Neural crest cell (in vitro differentiated cells): ENCODE results near the gene TMEM269. TPM values are rescaled to one million over a fixed set of nuclear protein-coding genes. Genes with fewer than 3 reads are reported as not detected.

Experiments used
- DNase-seq: peaks from one replicate; pipeline ENCODE4 v3.0.0; 2021; ENCODE audit warnings: low read depth, mixed read lengths, low spot score
- H3K27ac Mint-ChIP-seq: one replicate; pipeline ENCODE4 v1.8.0; 2021; ENCODE audit warnings: mild to moderate bottlenecking, mixed read lengths; ENCODE audit not compliant: unreplicated experiment
- H3K27me3 Mint-ChIP-seq: 2 replicates; pipeline ENCODE4 v1.8.0; 2021; ENCODE audit warnings: low read depth, mild to moderate bottlenecking, mixed read lengths
- H3K36me3 Mint-ChIP-seq: 2 replicates; pipeline ENCODE4 v1.8.0; 2021; ENCODE audit warnings: low read depth, mild to moderate bottlenecking, mixed read lengths
- H3K4me1 Mint-ChIP-seq: 2 replicates; pipeline ENCODE4 v1.8.0; 2021; ENCODE audit warnings: mixed read lengths
- H3K4me3 Mint-ChIP-seq: one replicate; pipeline ENCODE4 v1.8.0; 2021; ENCODE audit warnings: mild to moderate bottlenecking, mixed read lengths
- H3K9me3 Mint-ChIP-seq: 2 replicates; pipeline ENCODE4 v1.8.0; 2021; ENCODE audit warnings: mixed read lengths
- total RNA-seq: library from RNA; stranded (reverse); gene quantifications from 2 replicates; pipeline ENCODE4 v1.2.1, GENCODE V29; 2021
- TF ChIP-seq, protein P1 (sequence below): fragments of 200-600 bp; sonication (generic); conservative IDR thresholded peaks from 2 replicates; pipeline ENCODE4 v1.5.0; 2021; ENCODE audit warnings: antibody characterized with exemption, mild to moderate bottlenecking

Gene TMEM269
- total RNA-seq, 1 donor from 2014 or later = 0.70 TPM

DNA sequence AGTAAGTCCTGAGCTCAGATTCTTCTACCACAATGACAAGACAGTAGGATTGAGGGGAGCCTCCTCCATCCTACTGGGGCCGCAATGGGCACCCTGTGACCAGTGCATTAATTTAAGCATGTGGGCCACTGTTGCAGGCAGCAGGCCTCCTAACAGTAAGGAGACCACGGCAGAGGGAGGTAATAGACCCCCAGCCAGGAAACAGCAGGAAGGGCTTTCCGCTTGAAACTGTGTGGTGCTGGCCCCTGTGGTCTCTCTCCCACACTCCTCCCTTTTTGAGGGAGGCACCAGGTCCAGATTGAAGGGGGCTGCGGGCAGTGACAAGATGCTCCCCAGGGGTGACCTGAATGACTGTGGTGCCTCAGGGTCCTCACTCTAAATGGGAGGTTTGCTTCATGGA, 43.1 kb upstream of the TMEM269 start:
- no peak for DNase-seq
- peaks cover 32% of the 10 kb centered on the region for H3K4me1 Mint-ChIP-seq
- H3K27ac Mint-ChIP-seq = peak overlapping the region; percentile 57
- H3K4me3 Mint-ChIP-seq = no peak overlapping the region
- TF ChIP-seq, protein P1, sequence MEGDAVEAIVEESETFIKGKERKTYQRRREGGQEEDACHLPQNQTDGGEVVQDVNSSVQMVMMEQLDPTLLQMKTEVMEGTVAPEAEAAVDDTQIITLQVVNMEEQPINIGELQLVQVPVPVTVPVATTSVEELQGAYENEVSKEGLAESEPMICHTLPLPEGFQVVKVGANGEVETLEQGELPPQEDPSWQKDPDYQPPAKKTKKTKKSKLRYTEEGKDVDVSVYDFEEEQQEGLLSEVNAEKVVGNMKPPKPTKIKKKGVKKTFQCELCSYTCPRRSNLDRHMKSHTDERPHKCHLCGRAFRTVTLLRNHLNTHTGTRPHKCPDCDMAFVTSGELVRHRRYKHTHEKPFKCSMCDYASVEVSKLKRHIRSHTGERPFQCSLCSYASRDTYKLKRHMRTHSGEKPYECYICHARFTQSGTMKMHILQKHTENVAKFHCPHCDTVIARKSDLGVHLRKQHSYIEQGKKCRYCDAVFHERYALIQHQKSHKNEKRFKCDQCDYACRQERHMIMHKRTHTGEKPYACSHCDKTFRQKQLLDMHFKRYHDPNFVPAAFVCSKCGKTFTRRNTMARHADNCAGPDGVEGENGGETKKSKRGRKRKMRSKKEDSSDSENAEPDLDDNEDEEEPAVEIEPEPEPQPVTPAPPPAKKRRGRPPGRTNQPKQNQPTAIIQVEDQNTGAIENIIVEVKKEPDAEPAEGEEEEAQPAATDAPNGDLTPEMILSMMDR = no peak
- H3K36me3 Mint-ChIP-seq = peaks cover 6% of the 10 kb centered on the region
- H3K27me3 Mint-ChIP-seq = no peaks in the 10 kb centered on the region
- no peaks in the 10 kb centered on the region for H3K9me3 Mint-ChIP-seq

DNA sequence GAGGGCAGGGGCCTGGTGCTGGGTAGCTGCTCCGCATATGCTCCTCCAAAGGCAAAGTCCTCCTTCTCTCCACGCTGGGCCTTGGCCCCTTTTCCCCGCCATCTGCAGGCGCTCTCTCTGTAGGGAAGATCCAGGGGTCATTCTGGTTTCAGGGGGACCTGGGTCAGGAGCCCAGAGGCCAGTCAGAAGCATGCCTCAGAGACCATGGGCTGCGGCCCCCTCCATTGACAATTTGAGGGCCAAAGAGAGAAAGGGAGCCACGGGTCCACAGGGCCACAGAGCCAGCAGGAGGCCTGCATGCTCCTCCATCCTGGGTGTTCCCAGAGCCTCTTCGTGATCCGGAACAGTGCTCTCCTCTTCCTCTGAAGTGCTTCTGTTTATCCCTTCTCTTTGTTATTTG, 42.6 kb upstream of the TMEM269 start:
- TF ChIP-seq, protein P1 = no peak
- Mint-ChIP-seq H3K27me3 (no peaks in the 10 kb centered on the region), H3K9me3 (no peaks in the 10 kb centered on the region), H3K36me3 (peaks cover 10% of the 10 kb centered on the region), H3K4me3 (no peak overlapping the region), H3K27ac (no peak overlapping the region), H3K4me1 (peaks cover 32% of the 10 kb centered on the region)
- DNase-seq = no peak

DNA sequence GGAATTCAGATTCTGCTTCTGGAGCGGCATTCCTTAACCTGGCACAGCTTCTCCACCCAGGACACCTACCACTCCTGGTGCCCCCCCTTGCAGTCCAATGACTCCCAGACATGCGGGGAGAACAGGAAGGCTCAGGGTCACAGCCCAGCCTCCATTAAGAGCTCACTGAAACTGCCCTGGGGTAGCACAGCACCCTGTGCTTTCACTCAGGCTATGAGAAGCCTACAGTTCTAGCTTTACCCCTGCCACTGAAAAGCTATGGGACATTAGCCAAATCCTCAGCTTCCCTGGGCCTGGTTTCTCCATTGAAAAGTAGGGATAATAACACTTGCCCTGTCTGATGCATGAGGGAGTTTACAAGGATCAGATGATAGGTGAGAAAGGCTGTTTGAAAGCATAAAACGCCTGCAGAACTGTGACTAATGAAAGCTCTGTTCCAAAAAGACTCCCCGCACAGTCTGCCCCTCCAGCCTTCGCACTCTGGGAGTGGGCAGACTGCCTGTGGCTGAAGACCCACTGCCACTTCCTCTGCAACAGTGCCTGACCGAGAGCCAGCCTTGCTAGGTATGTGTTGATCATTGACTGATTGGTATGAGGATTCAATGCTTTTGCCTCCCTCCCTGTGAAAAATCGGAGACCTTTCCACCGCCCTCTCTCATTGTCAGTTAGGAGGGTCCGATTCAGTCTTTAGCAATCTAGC, 42.0 kb upstream of the TMEM269 start:
- Mint-ChIP-seq H3K27ac (no peak overlapping the region), H3K9me3 (no peaks in the 10 kb centered on the region), H3K36me3 (peaks cover 11% of the 10 kb centered on the region), H3K4me3 (no peak overlapping the region), H3K27me3 (no peaks in the 10 kb centered on the region), H3K4me1 (peaks cover 32% of the 10 kb centered on the region)
- DNase-seq = no peak
- TF ChIP-seq, protein P1 = no peak

DNA sequence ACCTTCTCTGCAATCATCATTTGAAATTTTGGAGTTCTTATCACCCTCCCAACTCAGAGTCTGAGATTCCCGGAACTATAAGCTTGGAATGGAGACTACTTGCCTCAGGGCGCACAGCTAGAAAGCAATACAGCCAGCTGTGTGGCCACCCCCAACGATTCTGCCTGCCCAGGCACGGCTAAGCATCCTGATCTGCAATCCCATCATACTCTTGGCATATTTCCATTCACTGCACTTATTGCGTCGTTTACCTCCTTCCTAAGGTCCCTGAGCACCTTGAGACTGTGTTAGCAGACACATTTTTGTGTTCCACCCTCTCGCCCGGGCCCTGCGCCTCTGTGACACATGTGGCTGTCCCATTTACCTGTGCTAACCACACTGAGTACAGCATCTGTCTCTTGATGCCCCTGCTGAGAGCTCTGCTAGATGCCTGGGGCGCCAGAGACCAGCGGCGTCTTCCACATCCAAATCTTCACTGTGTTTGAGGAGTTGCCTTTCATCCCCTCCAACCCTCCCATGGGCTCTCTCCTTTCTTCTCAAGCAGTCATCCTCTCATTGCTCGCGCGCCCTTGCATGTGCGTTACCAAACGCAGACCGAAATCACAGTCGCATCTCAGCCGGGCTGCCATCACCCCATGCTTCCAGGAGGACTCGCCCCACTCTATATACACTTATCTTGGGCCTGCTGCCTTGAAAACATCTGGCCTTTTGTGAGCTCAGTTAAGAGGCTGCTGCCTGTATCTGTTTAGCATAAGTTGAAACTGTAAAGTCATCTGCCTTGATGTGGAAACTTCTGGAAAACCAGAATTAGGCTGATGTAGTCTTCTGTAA, 41.3 kb upstream of the TMEM269 start:
- DNase-seq = no peak
- Mint-ChIP-seq H3K36me3 (peaks cover 16% of the 10 kb centered on the region), H3K27me3 (no peaks in the 10 kb centered on the region), H3K27ac (peak overlapping the region; percentile 9), H3K4me3 (no peak overlapping the region), H3K9me3 (no peaks in the 10 kb centered on the region), H3K4me1 (peaks cover 32% of the 10 kb centered on the region)
- TF ChIP-seq, protein P1 = no peak

DNA sequence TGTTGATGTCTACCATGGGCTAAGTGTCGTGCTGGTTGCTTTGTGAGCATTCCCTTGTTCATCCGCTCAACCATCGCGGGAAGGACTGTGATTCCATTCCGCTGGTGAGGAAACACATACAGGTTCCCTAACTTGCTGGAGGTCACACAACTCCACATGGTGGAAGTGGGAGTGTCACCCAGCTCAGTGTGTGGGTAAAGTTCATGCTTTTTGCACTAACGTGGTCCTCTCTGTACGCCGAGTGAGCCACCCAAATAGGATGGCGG, 40.7 kb upstream of the TMEM269 start:
- Mint-ChIP-seq H3K9me3 (no peaks in the 10 kb centered on the region), H3K27ac (no peak overlapping the region), H3K4me3 (no peak overlapping the region), H3K4me1 (peaks cover 31% of the 10 kb centered on the region), H3K36me3 (peaks cover 21% of the 10 kb centered on the region), H3K27me3 (no peaks in the 10 kb centered on the region)
- no peak for DNase-seq
- TF ChIP-seq, protein P1 = no peak
